Loucy (cell line): Measurements from ENCODE around the gene METTL18.

Experiments used
- H2AFZ ChIP-seq: fragments of 200-600 bp; sonication (generic); 2 replicates; pipeline ENCODE4 v1.6.0; 2016; ENCODE audit warnings: antibody characterized with exemption, mild to moderate bottlenecking, low read length, moderate library complexity
- H3F3A ChIP-seq: fragments of 200-600 bp; 2 replicates; pipeline ENCODE4 v1.6.0; 2016; ENCODE audit warnings: antibody characterized with exemption, low read depth, mild to moderate bottlenecking
- H3K27me3 ChIP-seq: fragments of 200-600 bp; sonication (generic); 2 replicates; pipeline ENCODE4 v1.6.1; 2014; ENCODE audit warnings: low read length, mild to moderate bottlenecking; ENCODE audit not compliant: insufficient read depth, poor library complexity, severe bottlenecking
- H3K36me3 ChIP-seq: fragments of 200-600 bp; sonication (generic); 2 replicates; pipeline ENCODE4 v1.6.1; 2016; ENCODE audit warnings: low read length; ENCODE audit not compliant: insufficient read depth
- H3K4me1 ChIP-seq: fragments of 200-600 bp; sonication (generic); 2 replicates; pipeline ENCODE4 v1.5.1; 2014; ENCODE audit warnings: low read length, mild to moderate bottlenecking; ENCODE audit not compliant: insufficient read depth, poor library complexity, severe bottlenecking
- H3K4me2 ChIP-seq: fragments of 200-600 bp; sonication (generic); 2 replicates; pipeline ENCODE4 v1.6.0; 2014; ENCODE audit warnings: antibody characterized with exemption, low read length, low read depth, mild to moderate bottlenecking; ENCODE audit not compliant: poor library complexity, severe bottlenecking
- H3K4me3 ChIP-seq: fragments of 200-600 bp; sonication (generic); 2 replicates; pipeline ENCODE4 v1.5.1; 2014; ENCODE audit warnings: low read length, mild to moderate bottlenecking, mixed read lengths; ENCODE audit not compliant: poor library complexity, severe bottlenecking
- H3K79me2 ChIP-seq: fragments of 200-600 bp; sonication (generic); 2 replicates; pipeline ENCODE4 v1.6.1; 2014; ENCODE audit warnings: low read length; ENCODE audit not compliant: insufficient read depth
- H3K9ac ChIP-seq: fragments of 200-600 bp; sonication (generic); 2 replicates; pipeline ENCODE4 v1.6.0; 2014; ENCODE audit warnings: mild to moderate bottlenecking, low read depth, low read length, moderate library complexity; ENCODE audit not compliant: poor library complexity, severe bottlenecking
- H3K9me2 ChIP-seq: fragments of 200-600 bp; sonication (generic); replicated peaks from 2 replicates; pipeline ENCODE4 v1.6.1; 2016; ENCODE audit warnings: low read depth, low read length, mixed read lengths
- H3K9me3 ChIP-seq: fragments of 200-600 bp; sonication (generic); 2 replicates; pipeline ENCODE4 v1.6.1; 2014; ENCODE audit warnings: mild to moderate bottlenecking, antibody characterized with exemption, low read length, low read depth; ENCODE audit not compliant: insufficient read depth
- H4K20me1 ChIP-seq: fragments of 200-600 bp; sonication (generic); 2 replicates; pipeline ENCODE4 v1.6.0; 2014; ENCODE audit warnings: antibody characterized with exemption, low read length, mild to moderate bottlenecking; ENCODE audit not compliant: insufficient read depth, poor library complexity, severe bottlenecking
- EZH2phosphoT487 ChIP-seq: fragments of 200-600 bp; IDR thresholded peaks from 2 replicates; pipeline ENCODE4 v1.6.1; 2018; ENCODE audit warnings: antibody characterized with exemption, mild to moderate bottlenecking, moderate library complexity, borderline replicate concordance
- TF ChIP-seq, protein P1 (sequence below): fragments of 200-600 bp; sonication (generic); conservative IDR thresholded peaks from 2 replicates; pipeline ENCODE4 v1.5.1; 2014; ENCODE audit warnings: mild to moderate bottlenecking, antibody characterized with exemption, low read length

The METTL18 gene

DNA sequence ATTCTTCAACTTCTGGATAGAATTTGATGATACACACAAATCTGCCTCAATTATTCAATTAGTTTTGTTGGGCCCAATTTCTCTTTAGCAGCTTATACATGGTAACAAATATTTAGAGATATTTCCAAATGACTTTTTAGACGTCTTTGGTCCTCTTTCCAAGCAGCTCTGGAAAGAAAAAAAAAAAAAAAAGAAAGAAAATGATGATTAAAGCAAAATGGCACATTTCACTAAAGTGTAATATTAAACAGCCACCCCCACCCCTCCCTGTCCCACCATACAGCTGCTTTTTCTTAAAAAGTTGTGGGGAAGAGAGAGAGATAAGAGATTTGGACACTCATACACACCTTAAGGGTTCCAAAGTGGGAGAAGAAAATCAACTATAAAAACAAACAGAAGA, 977 bp downstream of the METTL18 start:
- TF ChIP-seq, protein P1, sequence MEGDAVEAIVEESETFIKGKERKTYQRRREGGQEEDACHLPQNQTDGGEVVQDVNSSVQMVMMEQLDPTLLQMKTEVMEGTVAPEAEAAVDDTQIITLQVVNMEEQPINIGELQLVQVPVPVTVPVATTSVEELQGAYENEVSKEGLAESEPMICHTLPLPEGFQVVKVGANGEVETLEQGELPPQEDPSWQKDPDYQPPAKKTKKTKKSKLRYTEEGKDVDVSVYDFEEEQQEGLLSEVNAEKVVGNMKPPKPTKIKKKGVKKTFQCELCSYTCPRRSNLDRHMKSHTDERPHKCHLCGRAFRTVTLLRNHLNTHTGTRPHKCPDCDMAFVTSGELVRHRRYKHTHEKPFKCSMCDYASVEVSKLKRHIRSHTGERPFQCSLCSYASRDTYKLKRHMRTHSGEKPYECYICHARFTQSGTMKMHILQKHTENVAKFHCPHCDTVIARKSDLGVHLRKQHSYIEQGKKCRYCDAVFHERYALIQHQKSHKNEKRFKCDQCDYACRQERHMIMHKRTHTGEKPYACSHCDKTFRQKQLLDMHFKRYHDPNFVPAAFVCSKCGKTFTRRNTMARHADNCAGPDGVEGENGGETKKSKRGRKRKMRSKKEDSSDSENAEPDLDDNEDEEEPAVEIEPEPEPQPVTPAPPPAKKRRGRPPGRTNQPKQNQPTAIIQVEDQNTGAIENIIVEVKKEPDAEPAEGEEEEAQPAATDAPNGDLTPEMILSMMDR: no peak
- TF ChIP-seq EZH2phosphoT487: no peak
- no peaks in the 10 kb centered on the region for H3K36me3 ChIP-seq

DNA sequence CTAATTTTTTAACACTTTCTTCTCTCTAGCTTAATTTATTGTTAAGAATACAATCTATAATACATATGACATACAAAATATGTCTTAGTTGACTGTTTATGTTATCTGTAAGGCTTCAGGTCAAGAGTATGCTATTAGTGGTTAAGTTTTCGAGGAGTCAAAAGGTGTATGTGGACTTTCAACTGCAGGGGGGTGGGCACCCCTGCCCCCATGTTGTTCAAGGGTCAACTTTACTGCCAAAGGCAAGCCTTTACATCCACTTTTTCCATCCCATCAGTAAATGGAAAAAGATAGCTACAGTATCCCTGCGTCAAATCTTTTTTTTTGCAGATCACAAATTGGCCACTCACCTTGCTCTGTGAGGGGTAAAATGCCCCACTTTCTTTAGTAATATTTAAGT, 6.3 kb downstream of the METTL18 start:
- Histone ChIP-seq H2AFZ (no peak overlapping the region), H4K20me1 (no peaks in the 10 kb centered on the region), H3K27me3 (no peaks in the 10 kb centered on the region), H3K9ac (no peak overlapping the region), H3F3A (no peaks in the 10 kb centered on the region), H3K79me2 (peaks cover 15% of the 10 kb centered on the region), H3K4me3 (no peak overlapping the region), H3K4me1 (peaks cover 14% of the 10 kb centered on the region), H3K9me3 (no peaks in the 10 kb centered on the region), H3K4me2 (no peak overlapping the region), H3K36me3 (no peaks in the 10 kb centered on the region), H3K9me2 (no peaks in the 10 kb centered on the region)
- TF ChIP-seq, protein P1: no peak
- TF ChIP-seq EZH2phosphoT487: no peak

More for the DNA sequence above, 977 bp downstream of the METTL18 start:
- Histone ChIP-seq H3K4me2 (peak overlapping the region; percentile 88), H3K79me2 (peaks cover 66% of the 10 kb centered on the region), H4K20me1 (no peaks in the 10 kb centered on the region), H3K27me3 (no peaks in the 10 kb centered on the region), H3F3A (no peaks in the 10 kb centered on the region), H3K9me2 (no peaks in the 10 kb centered on the region), H2AFZ (no peak overlapping the region), H3K4me3 (peak overlapping the region; percentile 92), H3K9me3 (no peaks in the 10 kb centered on the region), H3K4me1 (peaks cover 45% of the 10 kb centered on the region), H3K9ac (peak overlapping the region; percentile 93)

DNA sequence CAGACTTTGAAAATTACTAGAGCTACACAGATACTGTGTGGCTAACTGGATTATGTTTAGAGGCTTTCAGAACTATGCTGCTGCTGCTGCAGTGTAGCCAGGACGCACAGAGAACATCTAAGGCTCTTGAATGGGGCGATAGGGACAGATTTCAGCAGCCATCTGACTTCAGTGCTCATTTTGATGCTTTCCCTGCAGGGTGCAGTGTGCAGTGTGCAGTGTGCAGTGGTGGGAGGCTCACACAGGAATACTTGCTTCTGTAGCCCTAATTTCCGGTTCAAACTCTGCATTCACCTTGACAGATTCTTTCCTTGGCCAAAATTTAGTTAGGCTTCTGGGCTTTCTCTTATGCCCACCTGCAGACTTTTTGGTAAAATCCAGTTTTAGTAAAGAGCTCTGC, 7.7 kb downstream of the METTL18 start:
- Histone ChIP-seq H3K4me3 (no peak overlapping the region), H3F3A (no peaks in the 10 kb centered on the region), H3K4me2 (no peak overlapping the region), H3K9ac (no peak overlapping the region), H3K27me3 (no peaks in the 10 kb centered on the region), H3K9me3 (no peaks in the 10 kb centered on the region), H4K20me1 (no peaks in the 10 kb centered on the region), H3K79me2 (peaks cover 2% of the 10 kb centered on the region; the same call in 1 of the 2 replicates), H3K4me1 (no peaks in the 10 kb centered on the region), H3K36me3 (no peaks in the 10 kb centered on the region), H3K9me2 (no peaks in the 10 kb centered on the region), H2AFZ (no peak overlapping the region)
- no peak for TF ChIP-seq EZH2phosphoT487
- TF ChIP-seq, protein P1: no peak; the same call in 1 of the 2 replicates
